ENCODE results near the gene CSNK2A2.

CSNK2A2 gene

DNA sequence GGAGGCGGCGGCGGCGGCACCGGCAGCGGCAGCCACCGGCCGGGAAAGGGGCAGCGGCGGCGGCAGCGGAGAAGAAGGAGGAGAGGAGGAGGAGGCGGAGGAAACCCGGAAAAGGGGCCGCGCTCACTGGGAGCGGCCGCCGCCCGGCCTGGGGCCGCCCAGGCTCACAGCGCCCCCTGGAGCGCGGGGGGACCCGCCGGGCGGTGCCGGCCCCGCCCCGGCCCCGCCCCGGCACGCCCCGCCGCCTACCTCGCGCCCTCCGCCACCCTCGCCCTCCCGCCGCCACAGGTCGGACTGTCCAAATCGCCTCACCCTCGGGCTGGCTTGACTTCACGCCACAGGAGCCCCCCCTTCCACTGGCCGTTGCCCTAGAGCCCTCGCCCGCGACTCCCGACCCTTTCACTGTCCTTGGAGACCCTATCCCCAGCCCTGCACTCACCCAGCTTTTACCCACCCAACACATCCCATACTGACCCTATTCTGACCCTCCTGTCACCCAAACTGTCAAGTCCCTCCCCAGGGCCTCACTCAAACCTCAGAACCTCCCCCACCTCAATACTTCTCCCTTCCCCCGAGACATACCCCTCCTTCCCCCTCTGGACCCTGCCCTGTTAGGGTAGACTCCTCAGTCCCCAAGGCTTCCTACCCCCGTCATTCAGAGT is at the start of gene CSNK2A2:
CSNK2A2 (minus strand) TSS at position 85 of the 662 bp plus-strand sequence. CDS start 370 bp downstream, outside the sequence.
- DNase-seq, result peak; percentile 34 to 36

DNA sequence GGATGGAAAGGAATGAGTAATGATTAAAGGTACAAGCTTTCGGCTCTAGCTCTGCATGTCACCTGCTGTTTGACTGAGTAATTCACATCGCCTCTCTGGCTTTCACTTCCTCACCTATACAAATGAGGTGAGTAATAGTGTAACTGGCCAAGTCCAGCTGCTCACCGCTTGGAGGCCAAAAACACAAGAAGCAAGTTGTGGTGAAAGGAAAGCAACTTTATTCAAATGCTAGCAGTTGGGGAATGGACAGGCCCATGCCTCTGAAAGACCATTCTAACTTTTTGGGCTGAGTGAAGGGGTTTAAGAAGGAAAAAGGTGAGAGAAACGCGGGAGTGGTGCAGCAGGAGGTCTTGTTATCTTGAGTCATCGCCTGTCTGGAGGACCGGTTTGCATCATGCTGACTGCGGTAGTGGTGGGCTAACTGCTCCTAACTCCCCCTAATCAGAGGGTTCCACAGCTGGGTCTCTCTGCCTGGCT is 45.7 kb upstream of the CSNK2A2 start:
- no peak for DNase-seq

GRCh38 chr16:58236831-58237230 is 38.9 kb upstream of the CSNK2A2 start:
- no peak for DNase-seq

DNA sequence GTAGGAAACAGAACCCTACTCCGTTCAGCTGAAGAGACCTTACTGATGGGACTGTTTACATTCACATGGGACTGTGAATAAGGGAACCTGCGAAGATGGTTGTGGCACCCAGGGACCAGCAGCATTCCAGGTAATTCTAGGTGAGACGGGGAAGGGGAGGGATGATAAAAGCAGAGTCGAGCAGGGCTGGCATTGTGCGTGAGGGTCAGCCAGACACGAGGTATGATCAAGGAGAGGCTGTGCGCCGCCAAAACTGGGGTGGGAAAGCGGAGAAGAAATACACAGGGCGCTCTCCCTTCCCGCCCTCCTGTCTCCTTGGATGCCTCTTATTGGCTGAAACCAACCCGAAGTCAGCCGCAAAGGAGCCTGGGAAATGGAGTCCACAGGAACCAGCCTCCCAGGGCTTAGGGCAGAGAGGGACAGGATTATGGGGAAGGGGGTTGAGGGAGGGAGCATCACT is 38.4 kb upstream of the CSNK2A2 start:
- peak; percentile 25 to 59 for DNase-seq

- DNase-seq, result no peak
Observed at GRCh38 chr16:58235663-58236062, 37.8 kb upstream of the CSNK2A2 start.

- DNase-seq, result no peak
Observed at GRCh38 chr16:58234831-58235595, 37.1 kb upstream of the CSNK2A2 start.

GRCh38 chr16:58230259-58230658 is 32.4 kb upstream of the CSNK2A2 start:
- no peak for DNase-seq

GRCh38 chr16:58226790-58227189 is 28.9 kb upstream of the CSNK2A2 start:
- DNase-seq, result no peak

DNA sequence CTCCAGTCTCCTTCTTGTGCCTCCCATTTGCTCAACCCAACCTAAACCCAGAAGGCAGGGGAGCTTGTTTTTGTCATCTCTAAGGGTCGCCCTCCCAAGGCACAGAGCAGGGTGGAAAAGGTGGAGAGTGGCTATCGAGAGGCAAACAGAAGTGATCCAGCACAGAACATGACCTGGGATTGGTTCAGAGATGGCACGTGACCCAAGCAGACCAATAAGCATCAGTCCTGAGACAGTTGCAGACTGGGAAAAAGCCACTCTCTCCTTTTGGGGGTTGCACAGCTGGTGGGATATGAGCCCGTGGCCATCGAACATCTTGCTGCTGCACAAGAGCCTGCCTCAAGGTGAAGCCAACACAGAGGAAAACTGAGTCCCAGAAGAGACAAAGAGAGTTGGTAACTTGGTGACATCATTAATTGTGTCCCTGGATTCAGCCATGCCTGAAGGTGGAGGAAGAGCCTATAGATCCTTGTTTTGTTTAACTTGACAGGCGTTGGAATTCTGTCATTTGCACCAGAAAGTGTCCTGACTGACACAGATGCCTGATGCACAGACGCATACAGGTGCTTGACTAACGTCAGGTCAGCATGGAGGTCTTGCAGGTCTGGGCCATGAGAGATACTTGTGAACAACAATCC is 28.2 kb upstream of the CSNK2A2 start:
- no peak for DNase-seq

GRCh38 chr16:58222532-58223316 is 24.8 kb upstream of the CSNK2A2 start:
- DNase-seq, result no peak

GRCh38 chr16:58219432-58219831 is 21.5 kb upstream of the CSNK2A2 start:
- DNase-seq, result no peak

GRCh38 chr16:58218786-58219185 is 20.9 kb upstream of the CSNK2A2 start:
- no peak for DNase-seq

DNA sequence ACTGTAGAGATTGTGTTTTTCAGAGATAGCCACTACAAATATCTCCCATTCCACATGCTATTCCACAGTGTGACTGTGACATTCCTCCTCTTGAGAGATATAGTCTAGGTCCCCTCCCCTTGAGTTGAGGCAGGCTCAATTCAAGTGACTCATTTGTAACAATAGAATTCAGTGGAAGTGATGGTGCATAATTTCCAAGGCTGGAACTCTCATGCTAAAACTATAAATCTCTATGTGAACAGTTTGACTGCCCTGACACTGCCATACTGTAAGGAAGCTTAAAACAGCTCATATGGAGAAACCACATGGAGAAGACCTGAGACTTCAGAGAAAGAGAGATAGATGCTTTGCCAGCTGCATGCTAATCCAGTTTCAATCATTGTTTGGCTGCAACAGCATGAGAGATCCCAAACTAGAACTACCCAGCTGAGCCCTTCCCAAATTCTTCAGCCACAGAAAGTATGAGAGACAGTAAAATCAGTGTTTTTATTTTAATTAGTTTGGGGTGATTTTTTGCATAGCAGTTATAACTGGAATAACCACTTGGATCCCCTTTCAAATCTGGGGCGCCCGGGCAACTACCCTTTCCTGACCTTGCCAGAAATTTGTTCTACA is 19.5 kb upstream of the CSNK2A2 start:
- DNase-seq, result no peak

GRCh38 chr16:58212824-58213655 is 15.1 kb upstream of the CSNK2A2 start:
- no peak for DNase-seq

GRCh38 chr16:58211846-58212245 is 13.9 kb upstream of the CSNK2A2 start:
- DNase-seq, result no peak

DNA sequence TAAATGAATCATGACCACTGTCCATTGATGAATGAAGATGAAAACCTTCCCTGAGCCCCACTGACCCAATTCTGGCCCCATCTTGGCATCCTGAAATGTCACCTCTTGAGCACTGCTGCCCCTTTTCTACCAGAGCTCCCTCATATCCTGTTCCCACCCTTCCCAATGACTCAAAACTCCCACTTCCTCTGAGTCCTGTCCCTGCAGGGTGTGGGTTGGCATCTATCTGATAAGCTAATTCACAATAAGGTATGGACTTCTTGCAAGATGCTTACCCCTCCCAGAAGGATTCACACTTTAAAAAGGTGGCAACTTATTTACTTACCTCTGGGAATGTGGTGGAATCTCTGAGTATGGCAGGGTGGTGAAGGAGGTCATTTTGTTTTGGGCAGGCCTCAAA is 13.3 kb upstream of the CSNK2A2 start:
- no peak for DNase-seq

GRCh38 chr16:58205276-58206036 is 7.5 kb upstream of the CSNK2A2 start:
- no peak for DNase-seq

DNA sequence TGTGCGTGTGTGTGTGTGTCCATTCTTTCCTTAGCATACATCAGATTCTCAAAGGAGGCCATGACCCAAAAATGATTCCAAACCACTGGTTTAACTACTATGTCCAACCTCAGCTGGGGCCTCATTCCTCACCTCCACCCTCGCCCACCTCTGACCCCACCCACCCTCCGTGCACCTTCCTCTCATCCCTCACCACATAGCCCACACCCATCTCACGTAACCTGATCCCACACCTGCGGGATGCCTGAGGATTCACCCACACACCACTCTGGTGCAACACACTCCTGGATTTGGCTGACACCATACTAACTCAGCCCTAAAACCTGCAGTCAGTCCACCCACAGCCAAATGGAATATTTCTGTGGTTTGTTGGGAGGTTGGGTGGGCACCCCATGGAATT is 3.3 kb upstream of the CSNK2A2 start:
- no peak for DNase-seq

GRCh38 chr16:58200004-58200797 is 2.3 kb upstream of the CSNK2A2 start:
- DNase-seq, result no peak

Measured in AML-193 (cell line).